Fibroblast of skin of right quadriceps (primary cell): ENCODE measurements around the gene NR2C2.
"Not testable (repeated sequence)": the region's sequence is repeated elsewhere in the genome, so short reads cannot be mapped to it uniquely, and the experiment has no call there.

Experiments used
- DNase-seq: peaks from one replicate; pipeline ENCODE4 v3.0.0-alpha.2; 2013

Gene NR2C2

GRCh38 chr3:14947100-14947885 lies at the start of gene NR2C2:
TSS of gene NR2C2 (plus strand) at chr3:14947583. CDS start at chr3:15003915, 56,332 bp downstream.
- DNase-seq, result peak; percentile 81

GRCh38 chr3:14898929-14899328 lies 48.5 kb upstream of the NR2C2 start:
- DNase-seq, result no peak

- DNase-seq, result no peak
Observed at GRCh38 chr3:14899993-14900618, 47.3 kb upstream of the NR2C2 start.

DNA sequence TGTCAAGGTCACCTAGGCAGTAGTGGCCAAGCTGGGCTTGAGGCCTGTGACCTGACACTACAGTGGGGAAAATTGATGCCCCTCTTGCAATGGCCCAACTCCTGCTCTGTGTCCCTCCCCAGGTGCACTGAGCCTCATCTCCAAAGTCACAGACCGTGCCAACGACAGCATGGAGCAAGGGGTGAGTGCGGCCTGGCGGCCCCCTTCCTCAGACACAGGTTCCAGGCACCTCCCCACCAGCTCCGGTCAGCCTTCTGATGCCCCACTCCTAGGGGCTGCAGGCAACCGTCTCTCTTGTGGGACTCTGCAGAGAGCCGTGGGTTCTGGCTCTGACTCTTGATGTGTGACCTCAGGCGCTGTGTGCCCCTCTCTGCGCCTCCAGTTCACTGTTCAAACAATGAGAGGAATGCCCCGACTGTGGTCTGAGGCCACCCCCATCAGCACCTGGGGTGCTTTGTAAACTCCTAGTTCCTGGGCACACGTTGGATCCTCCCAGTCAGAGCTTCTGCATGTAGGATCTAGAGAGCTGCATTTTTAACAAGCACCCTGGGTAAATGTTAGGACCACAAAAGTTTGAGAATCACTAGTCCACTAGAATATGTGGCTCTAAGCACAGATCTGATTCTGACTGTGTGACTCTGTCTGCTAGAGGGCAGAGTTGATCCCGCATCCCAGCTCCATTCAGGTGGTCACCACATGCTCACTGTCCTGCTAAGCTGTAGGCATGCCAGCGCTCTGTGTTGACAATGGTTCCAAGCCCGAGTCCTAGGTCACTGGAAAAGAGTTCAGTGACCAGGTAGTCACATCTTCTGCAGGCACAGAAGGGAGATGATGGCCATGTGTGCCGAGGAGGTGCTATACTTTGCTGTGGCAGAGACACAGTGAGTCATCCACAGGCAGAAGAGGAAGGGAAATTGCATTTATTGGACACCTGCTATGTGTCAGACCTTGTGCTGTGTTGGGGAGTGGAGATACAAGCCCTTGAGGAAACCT lies 46.2 kb upstream of the NR2C2 start:
- no peak for DNase-seq

DNA sequence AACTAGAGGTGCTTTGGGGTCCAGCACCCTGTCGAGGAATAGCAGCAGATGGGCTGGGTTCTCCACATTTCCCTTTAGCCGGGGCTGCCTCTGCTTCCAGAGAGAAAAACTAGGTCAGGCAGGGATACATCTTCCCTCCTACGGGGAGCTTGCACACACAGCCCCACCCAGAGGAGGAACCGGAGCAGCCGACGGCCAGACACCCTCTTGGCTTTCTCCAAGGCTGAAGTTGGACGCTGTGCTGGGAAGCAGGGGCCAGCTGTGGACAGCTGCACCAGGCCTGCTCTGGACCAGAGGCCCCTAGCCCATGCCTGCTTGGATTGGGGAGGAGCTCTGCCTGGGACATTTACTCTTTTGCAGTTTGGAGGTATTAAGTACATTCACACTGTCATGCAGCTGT lies 44.7 kb upstream of the NR2C2 start:
- DNase-seq, result no peak

- not testable (repeated sequence) for DNase-seq
Observed at GRCh38 chr3:14903501-14903900, 43.9 kb upstream of the NR2C2 start.

GRCh38 chr3:14905055-14905657 lies 42.2 kb upstream of the NR2C2 start:
- no peak for DNase-seq

DNA sequence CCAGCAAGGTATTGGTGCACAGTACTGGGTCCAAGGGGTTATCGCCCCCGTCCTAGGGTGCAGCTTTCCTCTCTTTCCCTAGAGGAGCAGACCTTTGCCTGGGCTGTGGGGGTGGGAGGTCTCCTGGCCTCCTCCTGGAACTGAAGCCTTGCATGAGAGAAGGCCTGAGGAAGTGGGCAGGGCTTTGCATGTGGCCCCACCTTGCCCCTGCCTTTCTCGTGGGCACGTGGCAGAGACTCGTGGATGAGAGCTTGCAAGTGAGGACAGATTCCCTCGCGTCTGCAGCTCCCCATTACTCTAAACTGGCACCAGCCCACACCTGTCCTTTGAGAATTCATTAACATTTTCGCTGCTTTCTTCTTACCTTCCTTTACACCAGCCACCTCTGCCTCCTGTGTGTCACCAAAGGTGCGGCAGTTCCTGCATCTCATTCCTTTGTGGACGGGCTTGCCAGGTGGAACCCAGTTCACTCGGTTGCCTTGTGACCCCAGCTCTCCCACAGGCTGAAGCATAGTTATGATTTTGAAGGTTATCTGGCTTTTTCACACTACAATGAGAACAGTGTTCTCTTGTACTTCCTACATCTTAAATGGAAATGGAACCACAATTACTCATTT lies 40.9 kb upstream of the NR2C2 start:
- no peak for DNase-seq

GRCh38 chr3:14907043-14907966 lies 40.1 kb upstream of the NR2C2 start:
- no peak for DNase-seq

- DNase-seq, result no peak
Observed at GRCh38 chr3:14909250-14909649, 38.1 kb upstream of the NR2C2 start.

- no peak for DNase-seq
Observed at GRCh38 chr3:14911651-14912050, 35.7 kb upstream of the NR2C2 start.

DNA sequence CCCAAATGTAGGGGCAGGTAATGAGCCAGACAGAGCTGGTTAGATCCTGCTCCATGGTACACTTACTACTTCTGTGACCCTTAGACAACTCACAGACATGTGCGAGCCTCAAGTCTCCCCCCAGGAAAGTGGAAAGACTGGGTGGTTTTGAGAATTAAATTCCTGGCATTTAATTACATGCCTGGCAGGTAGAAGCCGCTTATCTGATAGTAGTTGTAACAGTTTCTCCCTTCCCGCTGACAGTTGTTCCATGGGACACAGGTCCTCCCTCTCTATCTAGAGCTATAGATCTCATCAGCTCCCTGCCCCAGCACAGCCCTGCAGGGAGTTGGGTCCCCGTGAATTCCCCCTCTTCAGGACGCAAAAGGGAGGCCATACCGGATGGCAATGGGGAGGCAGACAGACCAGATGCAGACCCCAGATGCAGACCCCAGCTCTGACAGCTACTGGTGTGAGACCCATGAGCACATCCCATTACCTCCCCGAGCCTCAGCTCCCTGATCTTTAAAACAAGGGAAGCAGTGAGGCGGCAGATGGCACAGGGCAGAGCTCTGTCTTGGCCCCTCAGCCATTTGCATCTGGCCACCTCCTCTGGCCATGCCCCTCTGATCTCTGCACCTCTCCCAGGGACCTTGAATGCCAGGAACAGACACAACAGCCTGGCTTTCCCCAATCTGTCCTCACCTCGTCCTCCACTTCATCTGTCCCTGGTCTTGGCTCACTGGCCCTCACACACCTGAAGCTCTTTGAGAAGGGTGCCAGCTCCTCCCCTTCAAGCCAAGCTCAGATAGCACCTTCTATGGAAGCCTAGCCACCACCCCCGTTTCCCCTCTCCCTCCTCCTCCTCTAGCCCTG lies 34.1 kb upstream of the NR2C2 start:
- no peak for DNase-seq

DNA sequence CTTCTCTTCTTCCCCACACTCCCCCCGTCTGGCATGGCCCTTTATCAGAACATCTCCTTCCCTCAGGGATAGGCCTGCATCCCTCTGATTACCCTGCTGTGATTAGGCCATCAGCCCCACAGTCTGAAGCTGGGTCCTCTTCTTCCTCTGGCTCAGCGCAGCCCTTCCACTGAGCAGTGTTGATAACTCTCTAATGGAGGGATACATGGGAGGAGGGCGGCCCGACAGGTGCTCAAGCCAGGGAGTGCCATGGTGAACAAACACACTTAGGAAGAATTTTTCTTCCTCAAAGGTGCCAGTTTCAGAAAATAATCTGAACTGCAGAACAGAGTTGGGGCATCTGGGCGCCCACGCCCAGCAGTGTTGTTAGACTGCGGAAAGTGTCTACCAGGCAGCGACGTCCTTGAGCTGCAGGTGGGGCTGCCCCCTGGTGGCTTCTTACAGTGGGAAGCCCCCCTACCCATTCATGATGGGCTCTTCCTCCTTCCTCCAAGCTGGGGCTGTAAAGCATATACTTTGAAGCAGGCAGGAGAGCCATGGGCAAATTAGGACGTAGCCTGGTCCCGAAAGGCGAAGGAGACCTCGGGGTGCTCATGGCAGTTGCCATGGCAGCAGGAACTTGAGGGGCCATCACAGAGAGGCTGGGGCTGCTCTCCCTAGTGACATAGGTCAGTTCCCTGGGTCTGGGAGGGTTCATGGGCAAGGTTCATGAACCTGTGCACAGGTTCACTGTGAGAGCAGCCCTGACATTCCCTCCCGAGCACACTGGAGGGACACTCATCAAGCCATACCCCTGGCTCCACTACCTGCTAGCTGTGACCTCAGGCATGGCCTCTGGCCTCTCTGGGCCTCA lies 33.2 kb upstream of the NR2C2 start:
- no peak for DNase-seq

DNA sequence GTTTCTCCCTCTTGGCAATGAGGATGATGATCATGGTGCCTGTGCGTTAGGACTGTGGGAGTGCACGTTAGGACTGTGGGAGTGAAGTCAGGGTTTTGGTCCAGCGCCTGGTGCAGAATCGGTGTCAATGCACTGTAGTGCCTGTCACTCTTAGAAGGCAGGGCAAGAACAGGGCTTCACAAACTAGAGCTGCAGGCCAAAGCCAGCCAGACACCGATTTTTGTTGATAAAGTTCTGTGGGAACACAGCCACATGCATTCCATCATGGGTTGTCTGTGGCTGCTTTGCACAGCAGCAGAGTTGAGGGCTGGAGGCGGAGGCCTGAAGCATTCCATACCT lies 32.6 kb upstream of the NR2C2 start:
- no peak for DNase-seq

DNA sequence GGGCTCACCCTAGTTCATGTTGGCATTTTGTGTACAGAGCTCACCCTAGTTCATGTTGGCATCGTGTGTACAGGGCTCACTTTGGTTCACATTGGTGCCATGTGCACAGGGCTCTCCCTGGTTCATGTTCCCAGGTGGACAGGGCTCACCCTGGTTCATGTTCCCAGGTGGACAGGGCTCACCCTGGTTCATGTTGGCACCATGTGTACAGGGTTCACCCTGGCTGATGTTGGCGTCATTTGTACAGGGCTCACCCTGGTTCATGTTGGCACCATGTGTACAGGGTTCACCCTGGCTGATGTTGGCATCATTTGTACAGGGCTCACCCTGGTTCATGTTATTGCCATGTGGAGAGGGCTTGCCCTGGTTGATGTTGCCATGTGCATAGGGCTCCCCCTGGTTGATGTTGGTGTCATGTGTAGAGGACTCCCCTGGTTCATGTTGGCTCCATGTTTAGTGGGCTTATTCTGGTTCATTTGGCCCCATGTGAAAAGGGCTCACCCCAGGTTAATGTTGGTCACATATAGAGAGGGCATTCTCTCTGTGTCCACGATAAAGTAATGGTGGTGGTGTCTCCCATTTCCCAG lies 31.7 kb upstream of the NR2C2 start:
- no peak for DNase-seq

DNA sequence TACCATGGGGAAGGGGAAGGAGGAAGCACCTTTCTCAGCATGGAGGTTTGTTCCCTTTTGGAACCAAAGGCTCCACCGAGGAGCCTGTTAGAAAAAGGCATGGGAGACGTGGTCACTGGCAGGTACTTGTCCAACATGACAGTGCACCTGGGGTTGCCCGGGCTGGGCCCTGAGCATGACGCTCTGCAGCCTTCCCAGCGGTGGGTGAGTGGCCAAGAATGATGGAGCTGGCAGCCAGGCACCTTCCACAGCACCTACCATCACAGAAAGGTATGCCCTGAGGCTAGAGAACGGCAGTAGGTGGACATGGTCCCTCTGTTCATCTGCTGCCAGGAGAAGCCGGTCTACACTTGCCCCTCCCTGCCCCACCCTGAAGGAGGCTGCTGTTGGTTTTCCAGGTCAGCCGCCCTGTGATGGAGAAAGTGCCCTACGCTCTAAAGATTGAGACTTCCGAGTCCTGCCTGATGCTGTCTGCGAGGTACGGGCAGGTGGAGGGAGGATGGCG lies 29.0 kb upstream of the NR2C2 start:
- no peak for DNase-seq

- no peak for DNase-seq
Observed at GRCh38 chr3:14920536-14920935, 26.8 kb upstream of the NR2C2 start.

- DNase-seq, result peak; percentile 82
Observed at GRCh38 chr3:14921034-14921616, 26.3 kb upstream of the NR2C2 start.
